C4-2B (cell line): Measurements from ENCODE around the gene C10orf90.

Experiments used
- ZFX ChIP-seq: fragments of 450-650 bp; IDR thresholded peaks from 2 replicates; pipeline ENCODE4 v1.6.1; 2017
- TF ChIP-seq, protein P1 (sequence below): fragments of 450-650 bp; conservative IDR thresholded peaks from 2 replicates; pipeline ENCODE4 v1.5.1; 2017; ENCODE audit warnings: mild to moderate bottlenecking

DNA sequence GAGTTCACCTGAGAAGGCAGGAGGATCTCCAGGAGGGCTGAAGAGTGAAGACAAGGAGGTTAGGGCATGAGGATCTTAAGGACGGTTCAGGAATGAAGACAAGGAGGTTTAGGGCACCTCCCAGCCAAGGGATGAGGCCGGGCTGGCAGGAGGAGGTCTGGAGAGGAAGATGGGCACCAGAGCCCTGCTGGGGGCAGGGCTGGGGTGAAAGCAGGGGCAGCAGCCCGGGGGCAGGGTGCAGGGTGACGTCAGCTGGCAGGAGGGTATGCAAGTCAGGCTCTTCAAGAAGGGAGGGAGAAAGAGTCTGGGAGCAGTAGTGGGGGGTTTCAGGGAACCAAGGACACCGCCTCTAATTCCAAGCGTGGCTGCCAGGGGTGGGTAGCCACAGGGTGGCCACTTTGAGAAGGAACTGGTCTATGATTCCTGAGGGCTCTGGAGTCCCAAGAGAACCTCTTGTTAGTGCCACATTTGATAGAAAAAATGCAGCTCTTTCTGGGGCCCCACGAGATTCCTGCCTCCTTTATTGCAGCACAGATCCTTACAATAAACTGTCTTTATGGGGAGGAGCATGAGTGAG, 101.6 kb downstream of the C10orf90 start:
- TF ChIP-seq, protein P1, sequence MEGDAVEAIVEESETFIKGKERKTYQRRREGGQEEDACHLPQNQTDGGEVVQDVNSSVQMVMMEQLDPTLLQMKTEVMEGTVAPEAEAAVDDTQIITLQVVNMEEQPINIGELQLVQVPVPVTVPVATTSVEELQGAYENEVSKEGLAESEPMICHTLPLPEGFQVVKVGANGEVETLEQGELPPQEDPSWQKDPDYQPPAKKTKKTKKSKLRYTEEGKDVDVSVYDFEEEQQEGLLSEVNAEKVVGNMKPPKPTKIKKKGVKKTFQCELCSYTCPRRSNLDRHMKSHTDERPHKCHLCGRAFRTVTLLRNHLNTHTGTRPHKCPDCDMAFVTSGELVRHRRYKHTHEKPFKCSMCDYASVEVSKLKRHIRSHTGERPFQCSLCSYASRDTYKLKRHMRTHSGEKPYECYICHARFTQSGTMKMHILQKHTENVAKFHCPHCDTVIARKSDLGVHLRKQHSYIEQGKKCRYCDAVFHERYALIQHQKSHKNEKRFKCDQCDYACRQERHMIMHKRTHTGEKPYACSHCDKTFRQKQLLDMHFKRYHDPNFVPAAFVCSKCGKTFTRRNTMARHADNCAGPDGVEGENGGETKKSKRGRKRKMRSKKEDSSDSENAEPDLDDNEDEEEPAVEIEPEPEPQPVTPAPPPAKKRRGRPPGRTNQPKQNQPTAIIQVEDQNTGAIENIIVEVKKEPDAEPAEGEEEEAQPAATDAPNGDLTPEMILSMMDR, result no peak
- TF ChIP-seq ZFX, result no peak
